ENCODE measurements around the gene CITED4. TPM values are rescaled to one million over a fixed set of nuclear protein-coding genes. Genes with fewer than 3 reads are reported as not detected.

Gene CITED4
- total RNA-seq, 1 experiment from 2014 or later, result 7.8 TPM

GRCh38 chr1:40820251-40820797, 41.8 kb downstream of the CITED4 start:
- peak; percentile 39 for ATAC-seq
- RAD21 ChIA-PET (ENCODE audit: low non-redundant PET in 1 of 2, low total read pairs in 2 of 2, uncharacterized antibody in 2 of 2, unreplicated experiment in 2 of 2), result no interaction called here
- POLR2A ChIA-PET, result no interaction called here

GRCh38 chr1:40819101-40819500, 43.1 kb downstream of the CITED4 start:
- BruUV-seq (replicated peaks), result no TSS peak
- intact Hi-C loops (cut with micrococcal nuclease), result no loop called here
- TF ChIP-seq CEBPB (IDR thresholded peaks at IDR 0.05; ENCODE audit: low read depth) (no peak), ATF3 (IDR thresholded peaks at IDR 0.05) (no peak), POLR2AphosphoS5 (IDR thresholded peaks at IDR 0.05; ENCODE audit: low read depth, low read length) (no peak), RAD21 (IDR thresholded peaks at IDR 0.05; ENCODE audit: low read depth) (no peak), SRF (IDR thresholded peaks at IDR 0.05; ENCODE audit: low read depth) (no peak), ZBTB33 (IDR thresholded peaks at IDR 0.05; ENCODE audit: extremely low read depth, insufficient replicate concordance, low read length) (no peak), ELF1 (IDR thresholded peaks at IDR 0.05; ENCODE audit: borderline replicate concordance, low read depth) (no peak)

More at GRCh38 chr1:40820251-40820797, 41.8 kb downstream of the CITED4 start:
- Histone ChIP-seq H3K9me2 (ENCODE audit: insufficient read depth) (no peaks in the 10 kb centered on the region), H4K20me1 (ENCODE audit: insufficient read depth) (no peaks in the 10 kb centered on the region), H3K9me3 (ENCODE audit: control insufficient read depth in 1 of 2, insufficient read depth in 1 of 2, low read depth in 1 of 2, low read length in 2 of 2) (no peaks in the 10 kb centered on the region), H3K4me3 (replicated peaks in 1 of 2; ENCODE audit: low read depth in 1 of 2, low read length in 2 of 2) (no peak overlapping the region), H3K79me2 (ENCODE audit: insufficient read depth, low read length) (no peaks in the 10 kb centered on the region), H3K4me1 (ENCODE audit: control insufficient read depth in 1 of 2, insufficient read depth in 2 of 2, low read length in 2 of 2) (no peaks in the 10 kb centered on the region), H3K27ac (ENCODE audit: low read depth, low read length) (no peak overlapping the region), H3K9ac (ENCODE audit: low read length) (no peak overlapping the region), H3K4me2 (ENCODE audit: low read length) (no peak overlapping the region), H2AFZ (ENCODE audit: low read depth, low read length, poor library complexity, severe bottlenecking) (no peak overlapping the region), H3K27me3 (ENCODE audit: insufficient read depth, low read length) (no peaks in the 10 kb centered on the region), H3K36me3 (ENCODE audit: control insufficient read depth in 1 of 2, insufficient read depth in 2 of 2, low read length in 2 of 2) (0 out of 4 replicates have a peak, but pooled peaks cover 0 to 4% of the 10 kb centered on the region in 2 experiments)
- CTCF ChIA-PET, result no interaction called here
- TF ChIP-seq CTCF (IDR thresholded peaks at IDR 0.05 in 2 of 3, conservative IDR thresholded peaks at IDR 0.05 in 1 of 3; ENCODE audit: borderline replicate concordance in 1 of 3, insufficient read depth in 1 of 3, low read depth in 2 of 3, low read length in 2 of 3) (0 out of 6 replicates have a peak, but pooled peaks of 1 of the 3 experiments have one; percentile 7), CEBPB (IDR thresholded peaks at IDR 0.05; ENCODE audit: low read depth) (no peak)
- DNase-seq (ENCODE audit: low read depth, low spot score), result no peak
- no TSS peak for BruUV-seq (replicated peaks)
- intact Hi-C loops (cut with micrococcal nuclease), result no loop called here

More at GRCh38 chr1:40819101-40819500, 43.1 kb downstream of the CITED4 start:
- ATAC-seq (no peak), DNase-seq (ENCODE audit: low read depth, low spot score) (no peak)
- RAD21 ChIA-PET (ENCODE audit: low non-redundant PET in 1 of 2, low total read pairs in 2 of 2, uncharacterized antibody in 2 of 2, unreplicated experiment in 2 of 2), result no interaction called here
- Histone ChIP-seq H3K9ac (ENCODE audit: low read length) (no peak overlapping the region), H3K36me3 (ENCODE audit: control insufficient read depth in 1 of 2, insufficient read depth in 2 of 2, low read length in 2 of 2) (0 out of 4 replicates have a peak, but pooled peaks cover 0 to 4% of the 10 kb centered on the region in 2 experiments), H3K9me3 (ENCODE audit: control insufficient read depth in 1 of 2, insufficient read depth in 1 of 2, low read depth in 1 of 2, low read length in 2 of 2) (no peaks in the 10 kb centered on the region), H3K79me2 (ENCODE audit: insufficient read depth, low read length) (no peaks in the 10 kb centered on the region), H2AFZ (ENCODE audit: low read depth, low read length, poor library complexity, severe bottlenecking) (no peak overlapping the region), H3K4me2 (ENCODE audit: low read length) (no peak overlapping the region), H4K20me1 (ENCODE audit: insufficient read depth) (no peaks in the 10 kb centered on the region), H3K9me2 (ENCODE audit: insufficient read depth) (no peaks in the 10 kb centered on the region), H3K4me1 (ENCODE audit: control insufficient read depth in 1 of 2, insufficient read depth in 2 of 2, low read length in 2 of 2) (no peaks in the 10 kb centered on the region), H3K4me3 (replicated peaks in 1 of 2; ENCODE audit: low read depth in 1 of 2, low read length in 2 of 2) (no peak overlapping the region), H3K27me3 (ENCODE audit: insufficient read depth, low read length) (no peaks in the 10 kb centered on the region), H3K27ac (ENCODE audit: low read depth, low read length) (no peak overlapping the region)
- POLR2A ChIA-PET, result no interaction called here
- CTCF ChIA-PET, result no interaction called here

All from HCT116 (cell line).